NCI-H526 treated with DMSO at 0.1 percent for 48 hours (cell line): ENCODE results near the gene PCDHGA1.

Source experiments
- DNase-seq: peaks from one replicate; lab custom pipeline; 2025; lab: John Stamatoyannopoulos, UW

PCDHGA1 gene

GRCh38 chr5:141441571-141442170, 111.4 kb downstream of the PCDHGA1 start:
- DNase-seq: no peak

GRCh38 chr5:141465351-141465750, 135.0 kb downstream of the PCDHGA1 start:
- DNase-seq: no peak

DNA sequence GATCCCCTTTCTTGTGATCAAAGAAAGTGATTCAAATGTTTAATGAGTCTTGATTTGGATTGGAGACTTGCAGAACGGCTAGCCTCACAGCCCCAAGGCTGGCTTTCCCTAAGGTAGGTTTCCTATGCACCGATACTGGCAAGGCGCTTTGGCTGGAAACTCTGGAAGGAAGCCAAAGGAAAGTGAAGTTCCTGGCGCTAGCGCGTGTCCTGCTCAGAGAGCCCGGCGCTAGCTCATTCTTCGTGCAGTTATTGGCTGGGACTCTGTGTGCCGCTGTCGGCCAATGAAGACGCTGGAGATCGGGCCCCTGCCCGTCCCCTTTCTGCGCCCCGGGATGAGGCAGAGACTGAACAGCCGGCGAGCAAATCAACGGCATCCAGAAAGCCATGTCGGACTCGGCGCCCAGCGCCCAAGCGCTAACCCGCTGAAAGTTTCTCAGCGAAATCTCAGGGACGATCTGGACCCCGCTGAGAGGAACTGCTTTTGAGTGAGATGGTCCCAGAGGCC, 145.4 kb downstream of the PCDHGA1 start, which contains the start of gene PCDHGC3:
TSS of gene PCDHGC3 (plus strand) at position 342 of the 507 bp plus-strand sequence. CDS start at position 493, 151 bp downstream.
- DNase-seq: peak; percentile 75

GRCh38 chr5:141476132-141476911, 146.0 kb downstream of the PCDHGA1 start:
- DNase-seq: peak; percentile 56

- DNase-seq: no peak
Observed at GRCh38 chr5:141477044-141477575, 146.8 kb downstream of the PCDHGA1 start.

GRCh38 chr5:141477815-141478214, 147.5 kb downstream of the PCDHGA1 start:
- DNase-seq: no peak

DNA sequence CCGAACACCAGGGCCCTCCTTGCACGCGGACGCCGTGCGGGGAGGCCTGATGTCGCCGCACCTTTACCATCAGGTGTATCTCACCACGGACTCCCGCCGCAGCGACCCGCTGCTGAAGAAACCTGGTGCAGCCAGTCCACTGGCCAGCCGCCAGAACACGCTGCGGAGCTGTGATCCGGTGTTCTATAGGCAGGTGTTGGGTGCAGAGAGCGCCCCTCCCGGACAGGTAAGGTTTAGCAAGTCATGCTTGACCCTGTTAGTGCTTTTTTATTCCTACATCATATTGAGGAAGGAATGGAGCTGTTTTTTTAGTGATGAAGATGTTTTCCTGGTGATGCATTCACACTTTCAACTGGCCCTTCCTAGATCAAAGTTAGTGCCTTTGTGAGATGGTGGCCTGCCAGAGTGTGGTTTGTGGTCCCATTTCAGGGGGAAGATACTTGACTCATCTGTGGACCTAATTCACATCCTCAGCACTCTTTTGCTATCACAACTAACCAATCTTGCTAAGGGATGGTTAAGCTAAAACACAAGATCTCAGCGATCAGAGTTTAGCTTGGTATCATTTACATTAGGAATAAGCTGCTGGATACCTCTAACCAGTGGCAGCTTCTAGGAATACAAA, 148.1 kb downstream of the PCDHGA1 start:
- peak; percentile 57 for DNase-seq

DNA sequence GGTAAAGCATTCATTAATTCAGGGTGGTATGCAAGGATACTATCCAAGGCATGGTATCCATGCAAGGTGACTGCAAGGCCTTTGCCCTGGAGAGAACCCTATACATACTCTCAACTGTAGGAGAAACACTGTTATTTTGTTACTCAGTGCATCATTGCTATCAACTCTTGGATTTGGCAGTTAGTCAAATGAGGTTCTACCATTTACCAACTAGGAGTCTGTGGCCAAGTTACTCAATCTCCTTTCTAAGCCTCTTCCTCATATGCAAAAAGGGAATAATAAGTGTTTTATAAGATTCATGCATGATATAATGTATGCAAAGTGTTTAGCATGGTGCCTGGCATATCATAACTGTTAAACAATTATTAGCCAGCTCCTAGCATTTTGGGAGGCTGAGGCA, 149.5 kb downstream of the PCDHGA1 start:
- peak; percentile 15 for DNase-seq

DNA sequence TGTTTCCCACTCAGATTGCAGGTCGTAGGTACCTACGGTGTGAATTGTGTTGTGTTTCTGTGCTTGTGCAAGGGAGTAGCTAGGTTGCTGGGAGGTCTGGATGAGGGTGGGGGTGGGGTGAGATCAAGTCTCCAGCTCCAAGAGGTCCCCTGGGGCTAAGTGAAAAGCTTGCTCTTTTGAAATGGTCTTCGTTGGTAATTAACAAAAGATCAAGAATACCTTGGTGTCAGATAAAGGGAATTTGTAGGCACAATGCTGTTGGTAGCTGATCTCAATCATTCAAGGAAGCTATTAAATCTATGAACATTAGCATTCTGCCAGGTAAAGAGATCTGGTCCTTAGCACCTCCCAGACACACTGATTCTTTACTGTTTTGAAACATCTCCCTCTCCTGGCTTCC, 153.6 kb downstream of the PCDHGA1 start:
- DNase-seq: no peak

GRCh38 chr5:141484310-141484640, 154.0 kb downstream of the PCDHGA1 start:
- no peak for DNase-seq

DNA sequence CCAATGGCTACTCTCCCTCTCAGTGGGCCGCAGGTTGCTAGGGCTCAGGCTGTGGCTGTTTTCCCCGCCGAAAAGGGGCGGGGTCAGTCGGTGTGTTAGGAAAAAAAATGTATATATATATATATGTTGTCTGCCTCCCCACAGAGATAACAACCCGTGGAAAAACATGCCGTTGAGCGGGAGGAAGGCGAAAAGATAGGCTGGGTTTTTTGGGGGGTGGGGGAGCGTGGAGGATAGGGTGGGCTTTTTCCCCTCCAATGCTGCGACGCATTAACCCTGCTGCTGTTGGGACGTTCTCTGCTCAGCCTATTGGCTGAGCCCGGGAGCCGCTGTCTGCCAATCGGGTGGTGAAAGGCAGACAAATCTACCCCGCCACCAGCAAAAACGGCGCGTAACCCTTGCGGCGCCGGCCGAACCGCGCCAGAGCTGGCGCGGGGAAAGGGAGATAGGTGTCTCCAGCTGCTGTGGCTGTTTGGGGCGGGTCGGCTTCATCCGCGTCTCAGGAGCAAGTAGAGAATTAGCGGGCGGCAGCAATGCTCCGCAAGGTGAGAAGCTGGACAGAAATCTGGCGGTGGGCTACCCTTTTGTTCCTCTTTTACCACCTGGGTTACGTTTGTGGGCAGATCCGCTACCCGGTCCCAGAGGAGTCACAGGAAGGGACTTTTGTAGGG, 154.5 kb downstream of the PCDHGA1 start, which contains the start of gene PCDHGC4:
TSS of gene PCDHGC4 (plus strand) at position 390 of the 671 bp plus-strand sequence. CDS start at position 534, 144 bp downstream.
- peak; percentile 64 for DNase-seq

DNA sequence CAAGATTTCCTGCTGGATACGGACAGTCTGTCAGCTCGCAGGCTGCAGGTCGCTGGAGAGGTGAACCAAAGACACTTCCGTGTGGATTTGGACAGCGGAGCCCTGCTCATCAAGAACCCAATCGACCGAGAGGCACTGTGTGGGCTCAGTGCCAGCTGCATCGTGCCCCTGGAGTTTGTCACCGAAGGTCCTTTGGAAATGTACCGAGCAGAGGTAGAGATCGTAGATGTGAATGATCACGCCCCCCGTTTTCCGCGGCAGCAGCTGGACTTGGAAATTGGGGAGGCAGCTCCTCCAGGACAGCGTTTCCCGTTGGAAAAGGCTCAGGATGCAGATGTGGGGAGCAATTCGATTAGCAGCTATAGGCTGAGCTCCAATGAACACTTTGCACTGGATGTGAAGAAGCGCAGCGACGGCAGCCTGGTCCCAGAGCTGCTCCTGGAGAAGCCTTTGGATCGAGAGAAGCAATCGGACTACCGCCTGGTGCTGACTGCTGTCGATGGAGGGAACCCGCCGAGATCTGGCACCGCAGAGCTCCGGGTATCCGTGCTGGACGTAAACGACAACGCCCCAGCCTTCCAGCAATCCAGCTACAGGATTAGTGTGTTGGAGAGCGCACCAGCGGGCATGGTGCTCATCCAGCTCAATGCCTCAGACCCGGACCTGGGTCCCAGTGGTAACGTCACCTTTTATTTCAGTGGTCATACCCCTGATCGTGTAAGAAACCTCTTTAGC, 155.2 kb downstream of the PCDHGA1 start:
- no peak for DNase-seq

DNA sequence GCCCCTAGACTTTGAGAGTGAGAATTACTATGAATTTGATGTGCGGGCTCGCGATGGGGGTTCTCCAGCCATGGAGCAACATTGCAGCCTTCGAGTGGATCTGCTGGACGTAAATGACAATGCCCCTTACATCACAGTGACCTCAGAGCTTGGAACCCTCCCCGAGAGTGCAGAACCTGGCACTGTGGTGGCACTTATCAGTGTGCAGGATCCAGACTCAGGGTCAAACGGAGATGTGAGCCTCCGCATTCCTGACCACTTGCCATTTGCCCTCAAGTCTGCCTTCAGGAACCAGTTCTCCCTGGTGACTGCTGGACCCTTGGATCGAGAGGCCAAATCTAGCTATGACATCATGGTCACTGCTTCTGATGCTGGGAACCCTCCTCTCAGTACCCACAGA, 155.8 kb downstream of the PCDHGA1 start:
- DNase-seq: no peak

DNA sequence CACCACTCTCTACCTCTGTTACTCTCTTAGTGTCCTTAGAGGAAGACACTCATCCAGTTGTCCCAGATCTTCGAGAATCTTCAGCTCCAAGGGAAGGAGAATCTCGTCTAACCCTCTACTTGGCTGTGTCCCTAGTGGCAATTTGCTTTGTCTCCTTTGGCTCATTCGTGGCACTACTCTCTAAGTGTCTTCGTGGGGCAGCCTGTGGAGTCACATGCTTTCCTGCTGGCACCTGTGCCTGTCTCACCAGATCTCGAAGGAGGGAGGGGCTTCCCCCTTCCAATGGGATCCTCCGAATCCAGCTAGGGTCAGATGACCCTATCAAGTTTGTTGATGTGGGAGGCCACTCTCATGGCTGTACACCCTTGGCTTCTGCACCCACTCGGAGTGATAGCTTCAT, 156.8 kb downstream of the PCDHGA1 start:
- no peak for DNase-seq

- no peak for DNase-seq
Observed at GRCh38 chr5:141488591-141489561, 158.6 kb downstream of the PCDHGA1 start, which contains the start of gene PCDHGC5. PCDHGC5 (plus strand) TSS chr5:141489081; CDS start chr5:141489241, 160 bp downstream.

DNA sequence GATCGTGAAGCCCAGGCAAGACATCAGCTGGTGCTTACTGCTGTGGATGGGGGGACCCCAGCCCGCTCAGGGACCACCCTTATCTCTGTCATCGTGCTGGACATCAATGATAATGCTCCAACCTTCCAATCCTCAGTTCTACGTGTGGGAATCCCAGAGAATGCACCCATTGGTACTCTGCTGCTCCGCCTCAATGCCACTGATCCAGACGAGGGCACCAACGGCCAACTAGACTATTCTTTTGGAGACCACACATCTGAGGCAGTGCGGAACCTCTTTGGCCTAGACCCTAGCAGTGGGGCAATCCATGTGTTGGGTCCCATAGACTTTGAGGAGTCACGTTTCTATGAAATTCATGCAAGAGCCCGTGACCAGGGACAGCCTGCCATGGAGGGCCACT, 159.5 kb downstream of the PCDHGA1 start:
- no peak for DNase-seq

DNA sequence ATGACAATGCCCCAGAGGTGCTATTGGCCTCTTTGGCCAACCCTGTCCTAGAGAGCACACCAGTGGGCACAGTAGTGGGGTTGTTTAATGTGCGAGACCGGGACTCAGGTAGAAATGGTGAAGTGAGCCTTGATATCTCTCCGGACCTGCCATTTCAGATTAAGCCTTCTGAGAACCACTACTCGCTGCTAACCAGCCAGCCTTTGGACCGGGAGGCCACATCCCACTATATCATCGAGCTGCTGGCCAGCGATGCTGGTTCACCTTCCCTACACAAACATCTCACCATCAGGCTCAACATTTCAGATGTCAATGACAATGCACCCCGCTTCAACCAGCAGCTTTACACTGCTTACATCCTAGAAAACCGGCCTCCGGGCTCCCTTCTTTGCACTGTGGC, 160.0 kb downstream of the PCDHGA1 start:
- DNase-seq: no peak

DNA sequence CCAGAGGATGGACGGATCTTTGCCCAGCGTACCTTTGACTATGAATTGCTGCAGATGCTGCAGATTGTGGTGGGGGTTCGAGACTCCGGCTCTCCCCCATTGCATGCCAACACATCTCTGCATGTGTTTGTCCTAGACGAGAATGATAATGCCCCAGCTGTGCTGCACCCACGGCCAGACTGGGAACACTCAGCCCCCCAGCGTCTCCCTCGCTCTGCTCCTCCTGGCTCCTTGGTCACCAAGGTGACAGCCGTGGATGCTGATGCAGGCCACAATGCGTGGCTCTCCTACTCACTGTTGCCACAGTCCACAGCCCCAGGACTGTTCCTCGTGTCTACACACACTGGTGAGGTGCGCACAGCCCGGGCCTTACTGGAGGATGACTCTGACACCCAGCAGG, 160.5 kb downstream of the PCDHGA1 start:
- no peak for DNase-seq

DNA sequence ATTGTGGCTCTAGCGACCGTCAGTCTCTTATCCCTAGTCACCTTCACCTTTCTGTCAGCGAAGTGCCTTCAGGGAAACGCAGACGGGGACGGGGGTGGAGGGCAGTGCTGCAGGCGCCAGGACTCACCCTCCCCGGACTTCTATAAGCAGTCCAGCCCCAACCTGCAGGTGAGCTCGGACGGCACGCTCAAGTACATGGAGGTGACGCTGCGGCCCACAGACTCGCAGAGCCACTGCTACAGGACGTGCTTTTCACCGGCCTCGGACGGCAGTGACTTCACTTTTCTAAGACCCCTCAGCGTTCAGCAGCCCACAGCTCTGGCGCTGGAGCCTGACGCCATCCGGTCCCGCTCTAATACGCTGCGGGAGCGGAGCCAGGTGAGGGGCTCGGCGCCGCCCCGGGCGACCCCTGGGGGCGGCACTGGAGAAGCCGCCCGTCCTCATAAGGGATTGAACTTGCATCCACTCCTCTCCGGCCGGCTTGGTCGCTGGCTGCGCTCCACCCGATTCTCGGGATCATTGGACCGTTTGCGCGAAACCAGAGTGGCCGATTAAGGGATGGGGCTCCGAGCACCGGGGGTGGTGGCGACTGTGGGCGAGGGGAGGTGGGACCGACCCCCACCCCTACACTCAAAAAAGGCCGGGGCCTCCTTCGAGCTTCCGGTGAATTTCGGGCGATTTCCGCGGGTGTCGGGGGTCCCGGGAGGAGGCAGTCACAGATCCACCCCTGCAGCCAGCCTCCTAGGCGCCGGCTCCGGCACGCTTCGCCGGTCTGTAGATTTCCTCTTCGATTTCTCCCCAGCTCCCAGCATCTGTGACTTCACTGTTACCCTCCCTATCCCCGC, 161.2 kb downstream of the PCDHGA1 start:
- no peak for DNase-seq
